ENCODE results near the gene RAB31. TPM values are rescaled to one million over a fixed set of nuclear protein-coding genes. Genes with fewer than 3 reads are reported as not detected.
"Not testable (repeated sequence)": the region's sequence is repeated elsewhere in the genome, so short reads cannot be mapped to it uniquely, and the experiment has no call there.

Gene RAB31
- total RNA-seq, 2 experiments from 2014 or later = 0.38 to 0.89 TPM

GRCh38 chr18:9856092-9856491 is 148.0 kb downstream of the RAB31 start:
- no peak overlapping the region for H3K27ac Mint-ChIP-seq
- CTCF ChIA-PET = no interaction called here
- no peaks in the 10 kb centered on the region for H3K36me3 Mint-ChIP-seq (ENCODE audit: low read depth)
- no peaks in the 10 kb centered on the region for H3K4me1 Mint-ChIP-seq (ENCODE audit: low read depth)
- H3K4me3 Mint-ChIP-seq = no peak overlapping the region
- no peaks in the 10 kb centered on the region for H3K9me3 Mint-ChIP-seq
- no peak for DNase-seq
- intact Hi-C loops (cut with micrococcal nuclease) = no loop called here
- peaks cover 2% of the 10 kb centered on the region for H3K27me3 Mint-ChIP-seq (ENCODE audit: low read depth)

- not testable (repeated sequence) for H3K9me3 Mint-ChIP-seq
These were observed 149.4 kb downstream of the RAB31 start for GRCh38 chr18:9857479-9857998.

GRCh38 chr18:9858642-9859041 is 150.5 kb downstream of the RAB31 start:
- H3K27ac Mint-ChIP-seq = no peak overlapping the region
- H3K9me3 Mint-ChIP-seq = no peaks in the 10 kb centered on the region
- intact Hi-C loops (cut with micrococcal nuclease) = no loop called here
- CTCF ChIA-PET = no interaction called here
- peaks cover 2% of the 10 kb centered on the region for H3K27me3 Mint-ChIP-seq (ENCODE audit: low read depth)
- DNase-seq = no peak
- no peak overlapping the region for H3K4me3 Mint-ChIP-seq
- H3K36me3 Mint-ChIP-seq (ENCODE audit: low read depth) = no peaks in the 10 kb centered on the region
- peaks cover 2% of the 10 kb centered on the region for H3K4me1 Mint-ChIP-seq (ENCODE audit: low read depth)

More at GRCh38 chr18:9857479-9857998, 149.4 kb downstream of the RAB31 start:
- CTCF ChIA-PET; H3K4me3 Mint-ChIP-seq; intact Hi-C loops (cut with micrococcal nuclease); H3K36me3 Mint-ChIP-seq (ENCODE audit: low read depth); H3K4me1 Mint-ChIP-seq (ENCODE audit: low read depth); H3K27ac Mint-ChIP-seq; H3K27me3 Mint-ChIP-seq (ENCODE audit: low read depth); DNase-seq: not testable (repeated sequence)

- no peak for DNase-seq
- H3K4me1 Mint-ChIP-seq (ENCODE audit: low read depth) = peaks cover 2% of the 10 kb centered on the region
- CTCF ChIA-PET = no interaction called here
- H3K4me3 Mint-ChIP-seq = no peak overlapping the region
- intact Hi-C loops (cut with micrococcal nuclease) = no loop called here
- H3K27ac Mint-ChIP-seq = no peak overlapping the region
- peaks cover 2% of the 10 kb centered on the region for H3K27me3 Mint-ChIP-seq (ENCODE audit: low read depth)
- H3K36me3 Mint-ChIP-seq (ENCODE audit: low read depth) = no peaks in the 10 kb centered on the region
- no peaks in the 10 kb centered on the region for H3K9me3 Mint-ChIP-seq
These were observed 151.1 kb downstream of the RAB31 start for GRCh38 chr18:9859232-9859631.

GRCh38 chr18:9860682-9861081 is 152.6 kb downstream of the RAB31 start:
- H3K27ac Mint-ChIP-seq = no peak overlapping the region
- DNase-seq = no peak
- H3K4me1 Mint-ChIP-seq (ENCODE audit: low read depth) = peaks cover 2% of the 10 kb centered on the region
- H3K4me3 Mint-ChIP-seq = no peak overlapping the region
- intact Hi-C loops (cut with micrococcal nuclease) = loop anchor here (10.0 kb wide), 1 partner anchor 46 kb away; no protein-coding TSS in a partner anchor
- H3K9me3 Mint-ChIP-seq = peaks cover 6% of the 10 kb centered on the region
- CTCF ChIA-PET = interaction anchor here (1.4 kb wide), 1 partner anchor 9 kb away, joined by 5 read pairs; no protein-coding TSS in a partner anchor
- peaks cover 3% of the 10 kb centered on the region for H3K27me3 Mint-ChIP-seq (ENCODE audit: low read depth)
- peaks cover 3% of the 10 kb centered on the region for H3K36me3 Mint-ChIP-seq (ENCODE audit: low read depth)

GRCh38 chr18:9861157-9861556 is 153.1 kb downstream of the RAB31 start:
- H3K9me3 Mint-ChIP-seq = peaks cover 11% of the 10 kb centered on the region
- no peak overlapping the region for H3K4me3 Mint-ChIP-seq
- CTCF ChIA-PET = interaction anchor here (1.4 kb wide), 1 partner anchor 8 kb away, joined by 5 read pairs; no protein-coding TSS in a partner anchor
- H3K4me1 Mint-ChIP-seq (ENCODE audit: low read depth) = peaks cover 2% of the 10 kb centered on the region
- H3K27ac Mint-ChIP-seq = no peak overlapping the region
- H3K36me3 Mint-ChIP-seq (ENCODE audit: low read depth) = peaks cover 6% of the 10 kb centered on the region
- H3K27me3 Mint-ChIP-seq (ENCODE audit: low read depth) = peaks cover 7% of the 10 kb centered on the region
- no peak for DNase-seq
- intact Hi-C loops (cut with micrococcal nuclease) = loop anchor here (10.0 kb wide), 1 partner anchor 46 kb away; no protein-coding TSS in a partner anchor

GRCh38 chr18:9861933-9862332 is 153.8 kb downstream of the RAB31 start:
- Mint-ChIP-seq H3K27ac (no peak overlapping the region), H3K9me3 (peaks cover 14% of the 10 kb centered on the region), H3K36me3 (ENCODE audit: low read depth) (peaks cover 6% of the 10 kb centered on the region), H3K4me3 (no peak overlapping the region), H3K27me3 (ENCODE audit: low read depth) (peaks cover 7% of the 10 kb centered on the region), H3K4me1 (ENCODE audit: low read depth) (peaks cover 2% of the 10 kb centered on the region)
- CTCF ChIA-PET = no interaction called here
- intact Hi-C loops (cut with micrococcal nuclease) = loop anchor here (10.0 kb wide), 1 partner anchor 47 kb away; no protein-coding TSS in a partner anchor
- peak; percentile 13 for DNase-seq

- Mint-ChIP-seq H3K4me3 (no peak overlapping the region), H3K27ac (no peak overlapping the region), H3K9me3 (peaks cover 15% of the 10 kb centered on the region), H3K36me3 (ENCODE audit: low read depth) (peaks cover 6% of the 10 kb centered on the region), H3K4me1 (ENCODE audit: low read depth) (peaks cover 2% of the 10 kb centered on the region), H3K27me3 (ENCODE audit: low read depth) (peaks cover 7% of the 10 kb centered on the region)
- CTCF ChIA-PET = no interaction called here
- intact Hi-C loops (cut with micrococcal nuclease) = loop anchor here (10.0 kb wide), 1 partner anchor 48 kb away; no protein-coding TSS in a partner anchor
- DNase-seq = no peak
These were observed 154.6 kb downstream of the RAB31 start for GRCh38 chr18:9862686-9863085.

GRCh38 chr18:9863282-9863681 is 155.2 kb downstream of the RAB31 start:
- Mint-ChIP-seq H3K27ac (no peak overlapping the region), H3K4me3 (no peak overlapping the region), H3K4me1 (ENCODE audit: low read depth) (peaks cover 2% of the 10 kb centered on the region), H3K9me3 (peaks cover 15% of the 10 kb centered on the region), H3K36me3 (ENCODE audit: low read depth) (peaks cover 6% of the 10 kb centered on the region), H3K27me3 (ENCODE audit: low read depth) (peaks cover 7% of the 10 kb centered on the region)
- intact Hi-C loops (cut with micrococcal nuclease) = loop anchor here (10.0 kb wide), 1 partner anchor 48 kb away; no protein-coding TSS in a partner anchor
- CTCF ChIA-PET = no interaction called here
- DNase-seq = no peak

- CTCF ChIA-PET = no interaction called here
- Mint-ChIP-seq H3K9me3 (peaks cover 15% of the 10 kb centered on the region), H3K4me3 (no peak overlapping the region), H3K4me1 (ENCODE audit: low read depth) (peaks cover 2% of the 10 kb centered on the region), H3K36me3 (ENCODE audit: low read depth) (peaks cover 6% of the 10 kb centered on the region), H3K27me3 (ENCODE audit: low read depth) (peaks cover 10% of the 10 kb centered on the region), H3K27ac (no peak overlapping the region)
- DNase-seq = no peak
- intact Hi-C loops (cut with micrococcal nuclease) = loop anchor here (10.0 kb wide), 1 partner anchor 51 kb away; no protein-coding TSS in a partner anchor
These were observed 157.8 kb downstream of the RAB31 start for GRCh38 chr18:9865764-9866490.

- Mint-ChIP-seq H3K4me1 (ENCODE audit: low read depth) (peaks cover 2% of the 10 kb centered on the region), H3K27me3 (ENCODE audit: low read depth) (peaks cover 10% of the 10 kb centered on the region), H3K27ac (no peak overlapping the region), H3K9me3 (peaks cover 15% of the 10 kb centered on the region), H3K36me3 (ENCODE audit: low read depth) (peaks cover 6% of the 10 kb centered on the region), H3K4me3 (no peak overlapping the region)
- intact Hi-C loops (cut with micrococcal nuclease) = loop anchor here (10.0 kb wide), 1 partner anchor 52 kb away; no protein-coding TSS in a partner anchor
- CTCF ChIA-PET = no interaction called here
- no peak for DNase-seq
These were observed 158.5 kb downstream of the RAB31 start for GRCh38 chr18:9866627-9867026.

GRCh38 chr18:9867071-9867594 is 159.0 kb downstream of the RAB31 start:
- CTCF ChIA-PET = no interaction called here
- Mint-ChIP-seq H3K4me3 (no peak overlapping the region), H3K9me3 (peaks cover 15% of the 10 kb centered on the region), H3K36me3 (ENCODE audit: low read depth) (peaks cover 6% of the 10 kb centered on the region), H3K27me3 (ENCODE audit: low read depth) (peaks cover 10% of the 10 kb centered on the region), H3K27ac (no peak overlapping the region), H3K4me1 (ENCODE audit: low read depth) (no peaks in the 10 kb centered on the region)
- DNase-seq = no peak
- intact Hi-C loops (cut with micrococcal nuclease) = loop anchor here (10.0 kb wide), 1 partner anchor 52 kb away; no protein-coding TSS in a partner anchor
